Measurements from ENCODE around the gene CIAO1. TPM values are rescaled to one million over a fixed set of nuclear protein-coding genes. Genes with fewer than 3 reads are reported as not detected.

CIAO1 gene
- total and polyA plus RNA-seq, 2 of the 13 experiments (the other 11 are each of a cell fraction or from before 2014, with no cell fraction given): 99.3 to 120 TPM

- TF ChIP-seq KDM2A (CRISPR knock-in tag; IDR thresholded peaks at IDR 0.05; ENCODE audit: borderline replicate concordance, low read depth): no peak; the same call in 1 of the 2 replicates
- TF ChIP-seq ZNF124 (CRISPR knock-in tag; IDR thresholded peaks at IDR 0.05): peak; percentile 34; the same call in 1 of the 2 replicates
- TF ChIP-seq KLF11 (CRISPR knock-in tag; IDR thresholded peaks at IDR 0.05): no peak
- TF ChIP-seq HDAC2 (CRISPR knock-in tag; IDR thresholded peaks at IDR 0.05): peak; percentile 14; the same call in 1 of the 2 replicates
- TF ChIP-seq ZKSCAN1 (IDR thresholded peaks at IDR 0.05; ENCODE audit: low read length): no peak
- TF ChIP-seq ZNF296 (CRISPR knock-in tag; conservative IDR thresholded peaks at IDR 0.05): 0 out of 2 replicates have a peak, but pooled peaks have one; percentile 26
- peak; percentile 65; the same call in 1 of the 2 replicates for TF ChIP-seq ZNF468 (CRISPR knock-in tag; IDR thresholded peaks at IDR 0.05)
- TF ChIP-seq ZNF616 (CRISPR knock-in tag; IDR thresholded peaks at IDR 0.05; ENCODE audit: low read depth): 0 out of 2 replicates have a peak, but pooled peaks have one; percentile 25
- 0 out of 2 replicates have a peak, but pooled peaks have one; percentile 62 for TF ChIP-seq PCBP1 (IDR thresholded peaks at IDR 0.05; ENCODE audit: borderline replicate concordance, low read depth, low read length)
- 0 out of 2 replicates have a peak, but pooled peaks have one; percentile 53 for TF ChIP-seq ETV6 (CRISPR knock-in tag; conservative IDR thresholded peaks at IDR 0.05)
- peak; percentile 53; the same call in 1 of the 2 replicates for TF ChIP-seq ZNF292 (CRISPR knock-in tag; IDR thresholded peaks at IDR 0.05; ENCODE audit: borderline replicate concordance, low read depth)
- TF ChIP-seq ZBTB7B (CRISPR knock-in tag; IDR thresholded peaks at IDR 0.05): no peak
- no peak for TF ChIP-seq RCOR2 (CRISPR knock-in tag; IDR thresholded peaks at IDR 0.05)
- TF ChIP-seq TMF1 (CRISPR knock-in tag; IDR thresholded peaks at IDR 0.05; ENCODE audit: low read depth): 0 out of 2 replicates have a peak, but pooled peaks have one; percentile 42
- TF ChIP-seq ZNF710 (CRISPR knock-in tag; IDR thresholded peaks at IDR 0.05; ENCODE audit: borderline replicate concordance): peak; percentile 20; the same call in 1 of the 2 replicates
- TF ChIP-seq ZFY (CRISPR knock-in tag; IDR thresholded peaks at IDR 0.05): no peak
- TF ChIP-seq REPIN1 (CRISPR knock-in tag; IDR thresholded peaks at IDR 0.05; ENCODE audit: borderline replicate concordance, low read depth): 0 out of 2 replicates have a peak, but pooled peaks have one; percentile 42
- peak; percentile 62 for TF ChIP-seq U2AF1 (optimal IDR thresholded peaks at IDR 0.05; ENCODE audit: low read depth, low read length)
- TF ChIP-seq POLR2G (IDR thresholded peaks at IDR 0.05; ENCODE audit: low read depth, low read length): no peak
- TF ChIP-seq PRDM15 (CRISPR knock-in tag; IDR thresholded peaks at IDR 0.05): no peak
- no peak for TF ChIP-seq CEBPB (IDR thresholded peaks at IDR 0.05; ENCODE audit: borderline replicate concordance, low read depth, low read length)
- TF ChIP-seq HNRNPLL (IDR thresholded peaks at IDR 0.05; ENCODE audit: low read depth, low read length, poor library complexity, severe bottlenecking): no peak
- TF ChIP-seq ZNF234 (CRISPR knock-in tag; conservative IDR thresholded peaks at IDR 0.05): 0 out of 2 replicates have a peak, but pooled peaks have one; percentile 79
- no peak for TF ChIP-seq JUNB (CRISPR knock-in tag; IDR thresholded peaks at IDR 0.05; ENCODE audit: borderline replicate concordance)
Observed at GRCh38 chr2:96320728-96321622, 55.0 kb downstream of the CIAO1 start (continued).

Data from HepG2 (cell line).